K562 (cell line): ENCODE measurements around the gene CHERP. TPM values are rescaled to one million over a fixed set of nuclear protein-coding genes. Genes with fewer than 3 reads are reported as not detected.

ENCODE experiments used
- CBX5 ChIP-seq: IDR thresholded peaks from 2 replicates; pipeline ENCODE4 v1.6.1; 2014; ENCODE audit warnings: low read depth, borderline replicate concordance
- EHMT2 ChIP-seq: fragments of 450-650 bp; IDR thresholded peaks from 2 replicates; pipeline ENCODE4 v1.6.1; 2018; ENCODE audit warnings: antibody characterized with exemption
- FOXA1 ChIP-seq: fragments of 450-650 bp; IDR thresholded peaks from 2 replicates; pipeline ENCODE4 v1.6.1; 2016; ENCODE audit warnings: mild to moderate bottlenecking, borderline replicate concordance
- GABPA ChIP-seq: fragments of 200-800 bp; sonication (Bioruptor generic); conservative IDR thresholded peaks from 2 replicates; pipeline ENCODE4 v1.6.1; 2016; ENCODE audit warnings: low read depth, missing genetic modification characterization, missing compliant biosample characterization
- GTF2A2 ChIP-seq: IDR thresholded peaks from 2 replicates; pipeline ENCODE4 v1.6.1; 2016; ENCODE audit warnings: mild to moderate bottlenecking, missing genetic modification characterization, missing compliant biosample characterization
- GTF2B ChIP-seq: IDR thresholded peaks from 2 replicates; pipeline ENCODE4 v1.6.1; 2011; ENCODE audit not compliant: insufficient read length; ENCODE audit errors: extremely low read depth
- HNRNPLL ChIP-seq: fragments of 200-400 bp; formaldehyde crosslinking; IDR thresholded peaks from 2 replicates; pipeline ENCODE4 v1.6.1; 2017; ENCODE audit warnings: low read length, low read depth, mild to moderate bottlenecking; ENCODE audit not compliant: poor library complexity, severe bottlenecking
- ILF3 ChIP-seq: fragments of 450-650 bp; IDR thresholded peaks from 2 replicates; pipeline ENCODE4 v1.6.1; 2018; ENCODE audit warnings: antibody characterized with exemption, mild to moderate bottlenecking, moderate library complexity, borderline replicate concordance
- JUND ChIP-seq, 2 experiments: IDR thresholded peaks; 2 replicates in 1 of 2; 3 replicates in 1 of 2; pipeline ENCODE4 v1.6.1; 2011; ENCODE audit warnings: borderline replicate concordance in 2 of 2, low read depth in 2 of 2, low read length in 2 of 2, improper control_type of control experiment in 1 of 2, missing biosample characterization in 1 of 2, missing genetic modification characterization in 1 of 2, missing genetic modification reagents in 1 of 2
- MAFK ChIP-seq: IDR thresholded peaks from 2 replicates; pipeline ENCODE4 v1.6.1; 2011; ENCODE audit warnings: low read length, improper control_type of control experiment
- MAX ChIP-seq: sonication (generic); formaldehyde crosslinking; IDR thresholded peaks from 2 replicates; pipeline ENCODE4 v1.9.0; 2022; ENCODE audit warnings: mild to moderate bottlenecking, missing genetic modification reagents
- NCOR1 ChIP-seq: fragments of 450-650 bp; IDR thresholded peaks from 2 replicates; pipeline ENCODE4 v1.6.1; 2016; ENCODE audit warnings: mild to moderate bottlenecking, moderate library complexity
- NFATC3 ChIP-seq: fragments of 450-650 bp; IDR thresholded peaks from 2 replicates; pipeline ENCODE4 v1.6.1; 2017; ENCODE audit warnings: mild to moderate bottlenecking
- PRDM10 ChIP-seq: fragments of 450-650 bp; IDR thresholded peaks from 2 replicates; pipeline ENCODE4 v1.6.1; 2018; ENCODE audit not compliant: partially characterized antibody
- TBL1XR1 ChIP-seq, 2 experiments: IDR thresholded peaks; 2 replicates each; pipeline ENCODE4 v1.6.1; 2012; ENCODE audit warnings: improper control_type of control experiment in 2 of 2, low read length in 2 of 2, mild to moderate bottlenecking in 1 of 2
- TRIM24 ChIP-seq, 2 experiments: fragments of 450-650 bp; IDR thresholded peaks; 2 replicates each; pipeline ENCODE4 v1.6.1; 2016
- UBTF ChIP-seq, 2 experiments: IDR thresholded peaks; 2 replicates each; pipeline ENCODE4 v1.6.1; 2012; ENCODE audit warnings: improper control_type of control experiment in 2 of 2, low read depth in 2 of 2, low read length in 2 of 2, borderline replicate concordance in 1 of 2
- ZKSCAN3 ChIP-seq: fragments of 250-450 bp; sonication (Bioruptor Pico); IDR thresholded peaks from 2 replicates; pipeline ENCODE4 v1.4.0; 2020
- ZNF695 ChIP-seq: fragments of 450-650 bp; formaldehyde crosslinking; IDR thresholded peaks from 2 replicates; pipeline ENCODE4 v1.4.0; 2020; ENCODE audit warnings: mild to moderate bottlenecking, moderate library complexity
- ZSCAN29 ChIP-seq: fragments of 450-650 bp; IDR thresholded peaks from 2 replicates; pipeline ENCODE4 v1.6.1; 2017
- polyA plus RNA-seq, 8 experiments: library from polyadenylated mRNA; depleted of rRNA in 4 of 8; stranded (reverse) in 5 of 8; unstranded in 3 of 8; fragments of >200 nt; fragmentation: Nextera tagmentation in 2 of 8; fragmentation: Illumina TruSeq in 1 of 8; extraction: Ambion mirVana in 2 of 8; extraction: Trizol in 1 of 8; gene quantifications; 2 replicates each; pipeline versions ENCODE4 v1.2.1 to v1.2.3, GENCODE V29; 2011 to 2014; ENCODE audit warnings: inconsistent platforms in 1 of 8, missing spikeins in 1 of 8
- total RNA-seq, 7 experiments: library from RNA; depleted of rRNA in 6 of 7; stranded (reverse); fragments of >200 nt in 6 of 7; fragmentation: Illumina TruSeq in 2 of 7; extraction: Trizol in 2 of 7; gene quantifications; 2 replicates each; pipeline versions ENCODE4 v1.2.1 to v1.2.3, GENCODE V29; 2011 to 2021; ENCODE audit warnings: low replicate concordance in 1 of 7
- TF ChIP-seq, protein P1 (sequence below): fragments of 450-650 bp; formaldehyde crosslinking; IDR thresholded peaks from 2 replicates; pipeline ENCODE4 v1.4.0; 2020; ENCODE audit warnings: mild to moderate bottlenecking, moderate library complexity

Gene CHERP
- total and polyA plus RNA-seq, 9 of the 15 experiments (the other 6 are each of a cell fraction or from before 2014, with no cell fraction given), result 0.60 to 85.1 (median 7.8) TPM

GRCh38 chr19:16495982-16496612 lies 46.1 kb downstream of the CHERP start, which contains the start of the genes C19orf44 and CALR3 (continued):
- TF ChIP-seq UBTF (IDR thresholded peaks at IDR 0.05; ENCODE audit: borderline replicate concordance in 1 of 2, low read depth in 2 of 2, low read length in 2 of 2) (no peak), ZNF695 (CRISPR knock-in tag) (no peak), JUND (IDR thresholded peaks at IDR 0.05; ENCODE audit: borderline replicate concordance, low read depth, low read length) (peak; percentile 70; the same call in 1 of the 2 replicates), JUND (tag; IDR thresholded peaks at IDR 0.05; ENCODE audit: borderline replicate concordance, low read depth, low read length) (peak; percentile 31; the same call in 1 of the 3 replicates), TRIM24 (IDR thresholded peaks at IDR 0.05) (no peak), EHMT2 (no peak), TBL1XR1 (IDR thresholded peaks at IDR 0.05; ENCODE audit: low read length in 2 of 2) (no peak), ILF3 (no peak), GTF2B (no peak), FOXA1 (no peak), NFATC3 (no peak), MAX (peak; percentile 66), ZKSCAN3 (CRISPR knock-in tag) (no peak), GTF2A2 (tag) (no peak), ZSCAN29 (no peak), MAFK (no peak), CBX5 (no peak), GABPA (peak; percentile 95), HNRNPLL (no peak), PRDM10 (peak; percentile 97), NCOR1 (no peak)
- TF ChIP-seq, protein P1, sequence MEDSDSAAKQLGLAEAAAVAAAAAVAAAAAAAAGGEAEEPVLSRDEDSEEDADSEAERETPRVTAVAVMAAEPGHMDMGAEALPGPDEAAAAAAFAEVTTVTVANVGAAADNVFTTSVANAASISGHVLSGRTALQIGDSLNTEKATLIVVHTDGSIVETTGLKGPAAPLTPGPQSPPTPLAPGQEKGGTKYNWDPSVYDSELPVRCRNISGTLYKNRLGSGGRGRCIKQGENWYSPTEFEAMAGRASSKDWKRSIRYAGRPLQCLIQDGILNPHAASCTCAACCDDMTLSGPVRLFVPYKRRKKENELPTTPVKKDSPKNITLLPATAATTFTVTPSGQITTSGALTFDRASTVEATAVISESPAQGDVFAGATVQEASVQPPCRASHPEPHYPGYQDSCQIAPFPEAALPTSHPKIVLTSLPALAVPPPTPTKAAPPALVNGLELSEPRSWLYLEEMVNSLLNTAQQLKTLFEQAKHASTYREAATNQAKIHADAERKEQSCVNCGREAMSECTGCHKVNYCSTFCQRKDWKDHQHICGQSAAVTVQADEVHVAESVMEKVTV (CRISPR knock-in tag), result no peak
